NCI-H2227 treated with DMSO at 0.1 percent for 48 hours (cell line): ENCODE data around the gene RCOR2.

Experiments used
- DNase-seq: peaks from one replicate; lab custom pipeline; 2025; lab: John Stamatoyannopoulos, UW

RCOR2 gene

GRCh38 chr11:63923319-63923718 lies 6.4 kb upstream of the RCOR2 start:
- DNase-seq, result no peak

GRCh38 chr11:63922673-63923192 lies 5.8 kb upstream of the RCOR2 start:
- no peak for DNase-seq

GRCh38 chr11:63920939-63921417 lies 4.0 kb upstream of the RCOR2 start:
- no peak for DNase-seq

GRCh38 chr11:63920126-63920938 lies 3.4 kb upstream of the RCOR2 start:
- no peak for DNase-seq

- DNase-seq, result no peak
These were observed 2.5 kb upstream of the RCOR2 start for GRCh38 chr11:63919267-63920125.

- peak; percentile 19 for DNase-seq
These were observed 1.7 kb upstream of the RCOR2 start for GRCh38 chr11:63918507-63919191.

GRCh38 chr11:63917692-63918506 lies 935 bp upstream of the RCOR2 start:
- DNase-seq, result peak; percentile 72

- DNase-seq, result peak; percentile 26
These were observed 765 bp downstream of the RCOR2 start for GRCh38 chr11:63915961-63916836.

GRCh38 chr11:63914896-63915691 lies 1.9 kb downstream of the RCOR2 start:
- DNase-seq, result no peak

- no peak for DNase-seq
These were observed 2.8 kb downstream of the RCOR2 start for GRCh38 chr11:63913866-63914830.

- no peak for DNase-seq
These were observed 4.3 kb downstream of the RCOR2 start for GRCh38 chr11:63912678-63913077.

GRCh38 chr11:63911876-63912275 lies 5.1 kb downstream of the RCOR2 start:
- no peak for DNase-seq

GRCh38 chr11:63911440-63911839 lies 5.5 kb downstream of the RCOR2 start:
- DNase-seq, result no peak

- no peak for DNase-seq
These were observed 6.3 kb downstream of the RCOR2 start for GRCh38 chr11:63910675-63911074.

- peak; percentile 47 for DNase-seq
These were observed 7.1 kb downstream of the RCOR2 start for GRCh38 chr11:63909591-63910506.

- DNase-seq, result no peak
These were observed 8.1 kb downstream of the RCOR2 start for GRCh38 chr11:63908631-63909401.
